Liver (tissue), 9 donors: ENCODE measurements around the gene VASP. TPM values are rescaled to one million over a fixed set of nuclear protein-coding genes. Genes with fewer than 3 reads are reported as not detected.

Source experiments
- DNase-seq: peaks from one replicate; pipeline ENCODE4 v3.0.0-alpha.2; 2017; ENCODE audit warnings: low spot score
- H3K27ac ChIP-seq, 2 donors: one replicate each; pipeline ENCODE4 v1.7.0; 2013; ENCODE audit warnings: inconsistent platforms in 2 of 2, low read length in 2 of 2, control low read depth in 1 of 2, low read depth in 1 of 2, mild to moderate bottlenecking in 1 of 2
- H3K27me3 ChIP-seq, 4 donors: one replicate each; pipeline versions ENCODE4 v1.6.1 to v1.7.0; 2013; ENCODE audit warnings: low read length in 3 of 4, inconsistent platforms in 1 of 4, mild to moderate bottlenecking in 1 of 4, moderate library complexity in 1 of 4; ENCODE audit not compliant: control insufficient read depth in 4 of 4, insufficient read depth in 4 of 4
- H3K36me3 ChIP-seq, 4 donors: one replicate each; pipeline versions ENCODE4 v1.6.1 to v1.7.0; 2013; ENCODE audit warnings: low read length in 3 of 4, mild to moderate bottlenecking in 3 of 4, low read depth in 1 of 4, moderate library complexity in 1 of 4; ENCODE audit not compliant: control insufficient read depth in 4 of 4, insufficient read depth in 3 of 4
- H3K4me1 ChIP-seq, 4 donors: one replicate each; pipeline versions ENCODE4 v1.6.1 to v1.7.0; 2013; ENCODE audit warnings: low read length in 3 of 4, mild to moderate bottlenecking in 3 of 4, moderate library complexity in 1 of 4; ENCODE audit not compliant: control insufficient read depth in 4 of 4, insufficient read depth in 4 of 4
- H3K4me3 ChIP-seq, 3 donors: one replicate each; pipeline versions ENCODE4 v1.6.1 to v1.7.0; 2013; ENCODE audit warnings: low read length in 3 of 3, control low read depth in 1 of 3, low read depth in 1 of 3, mild to moderate bottlenecking in 1 of 3
- H3K9ac ChIP-seq, 2 donors: one replicate each; pipeline ENCODE4 v1.7.0; 2013; ENCODE audit warnings: low read length in 2 of 2, mild to moderate bottlenecking in 2 of 2, moderate library complexity in 2 of 2, control low read depth in 1 of 2, low read depth in 1 of 2
- H3K9me3 ChIP-seq, 4 donors: one replicate each; pipeline versions ENCODE4 v1.6.1 to v1.7.0; 2013; ENCODE audit warnings: low read length in 3 of 4; ENCODE audit not compliant: control insufficient read depth in 4 of 4
- ATF3 ChIP-seq: IDR thresholded peaks from 2 replicates; pipeline ENCODE4 v1.6.1; 2016; ENCODE audit warnings: antibody characterized with exemption
- CTCF ChIP-seq: fragments of 150-350 bp; IDR thresholded peaks from 2 replicates; pipeline ENCODE4 v1.5.1; 2017; ENCODE audit warnings: improper control_type of control experiment, low read depth, low read length; ENCODE audit not compliant: missing input control
- EGR1 ChIP-seq, 2 donors: IDR thresholded peaks; 2 replicates each; pipeline ENCODE4 v1.6.1; 2016 to 2018; ENCODE audit warnings: antibody characterized with exemption in 2 of 2, low read depth in 2 of 2
- FOXA2 ChIP-seq: IDR thresholded peaks from 2 replicates; pipeline ENCODE4 v1.6.1; 2016; ENCODE audit warnings: antibody characterized with exemption
- GABPA ChIP-seq, 2 donors: IDR thresholded peaks in 1 of 2; conservative IDR thresholded peaks in 1 of 2; 2 replicates each; pipeline ENCODE4 v1.6.1; 2016; ENCODE audit warnings: antibody characterized with exemption in 2 of 2, mild to moderate bottlenecking in 1 of 2, moderate library complexity in 1 of 2
- HNF4A ChIP-seq, 2 donors: conservative IDR thresholded peaks; 2 replicates each; pipeline ENCODE4 v1.6.1; 2016; ENCODE audit warnings: antibody characterized with exemption in 2 of 2, mild to moderate bottlenecking in 2 of 2
- HNF4G ChIP-seq: IDR thresholded peaks from 2 replicates; pipeline ENCODE4 v1.6.1; 2016; ENCODE audit warnings: antibody characterized with exemption
- JUND ChIP-seq, 2 donors: IDR thresholded peaks; 2 replicates each; pipeline ENCODE4 v1.6.1; 2016; ENCODE audit warnings: antibody characterized with exemption in 2 of 2
- MAX ChIP-seq: IDR thresholded peaks from 2 replicates; pipeline ENCODE4 v1.6.1; 2016; ENCODE audit warnings: antibody characterized with exemption
- NR2F2 ChIP-seq: IDR thresholded peaks from 2 replicates; pipeline ENCODE4 v1.6.1; 2016; ENCODE audit warnings: antibody characterized with exemption
- RAD21 ChIP-seq, 2 donors: IDR thresholded peaks; 2 replicates each; pipeline ENCODE4 v1.6.1; 2016; ENCODE audit warnings: antibody characterized with exemption in 2 of 2, mild to moderate bottlenecking in 2 of 2
- REST ChIP-seq: IDR thresholded peaks from 2 replicates; pipeline ENCODE4 v1.6.1; 2016; ENCODE audit warnings: antibody characterized with exemption, mild to moderate bottlenecking
- SP1 ChIP-seq: IDR thresholded peaks from 2 replicates; pipeline ENCODE4 v1.6.1; 2018; ENCODE audit warnings: antibody characterized with exemption, mild to moderate bottlenecking
- TAF1 ChIP-seq: conservative IDR thresholded peaks from 2 replicates; pipeline ENCODE4 v1.6.1; 2016; ENCODE audit warnings: antibody characterized with exemption, mild to moderate bottlenecking
- YY1 ChIP-seq: IDR thresholded peaks from 2 replicates; pipeline ENCODE4 v1.6.1; 2016; ENCODE audit warnings: antibody characterized with exemption, mild to moderate bottlenecking
- ZBTB33 ChIP-seq: IDR thresholded peaks from 2 replicates; pipeline ENCODE4 v1.6.1; 2016; ENCODE audit warnings: antibody characterized with exemption
- WGBS: extraction: QIAGEN DNeasy Blood & Tissue Kit; methylation state at CpG from one replicate; pipeline ENCODE4 v1.1.7; 2013; 5-methylcytosine and 5-hydroxymethylcytosine counted together
- polyA plus RNA-seq, 2 donors: library from polyadenylated mRNA; stranded (reverse) in 1 of 2; unstranded in 1 of 2; fragments of 200-250 nt in 1 of 2; fragments of >200 nt in 1 of 2; fragmentation: Nextera tagmentation in 1 of 2; extraction: Ambion mirVana in 1 of 2; gene quantifications; one replicate each; pipeline versions ENCODE4 v1.2.1 to v1.2.3, GENCODE V29; 2013 to 2015
- total RNA-seq, 2 donors: library from RNA; depleted of rRNA; stranded (reverse); fragments of >200 nt; gene quantifications; one replicate each; pipeline ENCODE4 v1.2.3, GENCODE V29; 2014
- donor health status: healthy.
- donor health status: healthy.
- donor health status: healthy.
- donor health status: healthy.
- donor health status: healthy.

VASP gene
- total and polyA plus RNA-seq, 4 donors = 7.3 to 29.1 (median 22.7) TPM

GRCh38 chr19:45492137-45492626, 15.1 kb upstream of the VASP start:
- Histone ChIP-seq H3K9ac (no peak overlapping the region), H3K4me3 (peak overlapping the region in 1 of 3 donors; percentile 48)
- WGBS = 88% methylated on average over 5 of the region's 5 CpGs

GRCh38 chr19:45492627-45493470, 14.4 kb upstream of the VASP start:
- DNase-seq = no peak
- TF ChIP-seq TAF1 = no peak
- TF ChIP-seq HNF4G = no peak
- TF ChIP-seq REST = peak; percentile 34
- no peak for TF ChIP-seq JUND (IDR thresholded peaks at IDR 0.05)
- no peak for TF ChIP-seq NR2F2
- H3K9ac ChIP-seq = peak overlapping the region in 1 of 2 donors; percentile 7
- H3K4me3 ChIP-seq = peak overlapping the region in 2 of 3 donors; percentile 14 to 48
- H3K36me3 ChIP-seq = no peaks in the 10 kb centered on the region
- H3K27me3 ChIP-seq = peaks cover 0 to 6% (median 2%) of the 10 kb centered on the region in 4 donors
- 10% methylated on average over 32 of the region's 32 CpGs for WGBS
- no peak overlapping the region for H3K27ac ChIP-seq
- no peaks in the 10 kb centered on the region for H3K9me3 ChIP-seq
- peaks cover 8 to 20% (median 15%) of the 10 kb centered on the region in 4 donors for H3K4me1 ChIP-seq

More at GRCh38 chr19:45492137-45492626, 15.1 kb upstream of the VASP start:
- no peak overlapping the region for H3K27ac ChIP-seq
- TF ChIP-seq EGR1 (IDR thresholded peaks at IDR 0.05; ENCODE audit: low read depth in 2 of 2) (no peak), SP1 (no peak), MAX (no peak), RAD21 (IDR thresholded peaks at IDR 0.05) (no peak), JUND (IDR thresholded peaks at IDR 0.05) (no peak), ATF3 (no peak), FOXA2 (no peak), ZBTB33 (no peak), YY1 (no peak), CTCF (no peak), HNF4A (conservative IDR thresholded peaks at IDR 0.05) (no peak), NR2F2 (no peak), GABPA (IDR thresholded peaks at IDR 0.05 in 1 of 2, conservative IDR thresholded peaks at IDR 0.05 in 1 of 2) (no peak), TAF1 (no peak)
- H3K36me3 ChIP-seq = no peaks in the 10 kb centered on the region
- H3K4me1 ChIP-seq = peaks cover 6 to 18% (median 13%) of the 10 kb centered on the region in 4 donors
- H3K27me3 ChIP-seq = peaks cover 0 to 6% (median 2%) of the 10 kb centered on the region in 4 donors
- DNase-seq = no peak
- H3K9me3 ChIP-seq = no peaks in the 10 kb centered on the region
